GM12878 (cell line): ENCODE measurements around the gene S100A2.

Source experiments
- FOXM1 ChIP-seq: IDR thresholded peaks from 2 replicates; pipeline ENCODE4 v1.6.1; 2012; ENCODE audit warnings: low read depth, mild to moderate bottlenecking, inconsistent platforms, low read length, moderate library complexity
- IKZF1 ChIP-seq: fragments of 450-650 bp; conservative IDR thresholded peaks from 2 replicates; pipeline ENCODE4 v1.6.1; 2017; ENCODE audit warnings: antibody characterized with exemption, mild to moderate bottlenecking

DNA sequence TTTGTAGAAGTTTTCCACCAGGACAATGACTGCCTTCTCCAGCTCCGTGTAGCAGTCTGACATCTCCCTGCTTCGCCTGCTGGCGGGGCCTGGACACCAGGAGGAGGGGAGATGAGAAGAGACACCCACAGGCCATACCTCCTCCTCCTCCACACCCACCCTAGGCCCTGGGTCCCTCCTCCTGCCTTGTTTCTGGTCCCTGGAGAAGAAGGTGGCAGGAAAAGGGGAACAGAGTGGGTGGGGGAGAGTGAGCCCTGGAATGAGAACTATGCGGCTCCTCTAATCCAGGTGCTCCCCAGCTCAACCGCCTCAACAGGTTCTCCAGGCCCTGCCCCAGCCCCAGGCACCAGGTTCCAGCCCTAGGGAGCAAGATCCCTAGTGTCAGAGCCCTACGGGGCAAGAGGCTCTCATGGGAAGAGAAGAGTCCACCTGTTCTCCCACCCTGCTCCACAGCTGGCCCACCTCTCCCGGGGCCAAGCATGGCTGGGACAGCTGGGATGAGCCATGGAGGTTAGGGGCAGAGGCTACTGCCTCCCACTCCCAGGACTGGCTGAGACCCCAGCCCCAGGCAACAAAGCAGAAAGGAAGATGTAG lies 42.5 kb upstream of the S100A2 start:
- no peak for TF ChIP-seq IKZF1
- no peak for TF ChIP-seq FOXM1
